SK-N-SH (cell line): Measurements from ENCODE around the gene ZXDC. TPM values are rescaled to one million over a fixed set of nuclear protein-coding genes. Genes with fewer than 3 reads are reported as not detected.

ENCODE experiments used
- CTCF ChIA-PET: fragments of 300-600, 350-600 bp; formaldehyde crosslinking; extraction: SDS; loops from one replicate; lab custom pipeline; 2021; lab: Yijun Ruan, JAX
- POLR2A ChIA-PET: fragments of 350-600 bp; sonication (Branson Sonifier 250); formaldehyde crosslinking; extraction: SDS; loops from one replicate; lab custom pipeline; 2020; ENCODE audit warnings: antibody characterized with exemption, inconsistent platforms; lab: Yijun Ruan, JAX
- DNase-seq: peaks from one replicate; pipeline ENCODE4 v3.0.0; 2012
- H2AFZ ChIP-seq: fragments of 200-600 bp; sonication (generic); 2 replicates; pipeline ENCODE4 v1.8.1; 2016; ENCODE audit warnings: antibody characterized with exemption, mild to moderate bottlenecking, low read depth
- H3F3A ChIP-seq: fragments of 200-600 bp; sonication (generic); replicated peaks from 2 replicates; pipeline ENCODE3; 2016; ENCODE audit warnings: antibody characterized with exemption, mild to moderate bottlenecking; ENCODE audit not compliant: insufficient read depth
- H3K27ac ChIP-seq, 2 experiments: fragments of 200-500 bp in 1 of 2; fragments of 200-600 bp in 1 of 2; sonication (Bioruptor generic) in 1 of 2; sonication (generic), shearing (Covaris generic) in 1 of 2; 2 replicates each; pipeline versions ENCODE4 v1.5.1 to v1.6.1; 2014 to 2016; ENCODE audit warnings: low read depth in 2 of 2, inconsistent platforms in 1 of 2, low read length in 1 of 2, mild to moderate bottlenecking in 1 of 2, mixed read lengths in 1 of 2
- H3K27me3 ChIP-seq: fragments of 200-600 bp; sonication (generic), shearing (Covaris generic); 2 replicates; pipeline ENCODE4 v1.6.1; 2016; ENCODE audit warnings: mixed run types; ENCODE audit not compliant: insufficient read depth
- H3K36me3 ChIP-seq, 2 experiments: fragments of 200-500 bp in 1 of 2; fragments of 200-600 bp in 1 of 2; sonication (Bioruptor generic) in 1 of 2; sonication (generic) in 1 of 2; replicated peaks in 1 of 2; 2 replicates each; pipeline versions ENCODE3 to v1.5.1; 2014 to 2016; ENCODE audit warnings: low read length in 1 of 2, mild to moderate bottlenecking in 1 of 2; ENCODE audit not compliant: insufficient read depth in 2 of 2, control insufficient read depth in 1 of 2
- H3K4me1 ChIP-seq, 2 experiments: fragments of 200-500 bp in 1 of 2; fragments of 200-600 bp in 1 of 2; sonication (Bioruptor generic) in 1 of 2; sonication (generic), shearing (Covaris generic) in 1 of 2; 2 replicates each; pipeline versions ENCODE4 v1.5.1 to v1.6.1; 2014 to 2016; ENCODE audit warnings: low read depth in 1 of 2, low read length in 1 of 2, mixed run types in 1 of 2; ENCODE audit not compliant: insufficient read depth in 2 of 2, control insufficient read depth in 1 of 2
- H3K4me2 ChIP-seq: fragments of 200-600 bp; sonication (generic), shearing (Covaris generic); 2 replicates; pipeline ENCODE4 v1.6.1; 2017; ENCODE audit warnings: mixed run types
- H3K4me3 ChIP-seq, 2 experiments: fragments of 200-500 bp in 1 of 2; fragments of 200-600 bp in 1 of 2; sonication (Bioruptor generic) in 1 of 2; sonication (generic), shearing (Covaris generic) in 1 of 2; 2 replicates each; pipeline versions ENCODE4 v1.5.1 to v1.8.1; 2014 to 2016; ENCODE audit warnings: low read depth in 2 of 2, inconsistent platforms in 1 of 2, low read length in 1 of 2, mild to moderate bottlenecking in 1 of 2, mixed read lengths in 1 of 2, moderate library complexity in 1 of 2
- H3K79me2 ChIP-seq: fragments of 200-600 bp; sonication (generic); 2 replicates; pipeline ENCODE4 v1.8.1; 2017; ENCODE audit warnings: mild to moderate bottlenecking; ENCODE audit not compliant: insufficient read depth
- H3K9ac ChIP-seq: fragments of 200-600 bp; sonication (generic); 2 replicates; pipeline ENCODE4 v1.6.1; 2017; ENCODE audit warnings: mixed run types
- H3K9me2 ChIP-seq: fragments of 200-600 bp; sonication (generic); 2 replicates; pipeline ENCODE4 v1.6.1; 2017; ENCODE audit warnings: mixed run types
- H3K9me3 ChIP-seq: fragments of 200-600 bp; sonication (generic); 2 replicates; pipeline ENCODE4 v1.6.1; 2017; ENCODE audit warnings: mixed run types, mild to moderate bottlenecking, moderate library complexity
- H4K20me1 ChIP-seq: fragments of 200-600 bp; sonication (generic); 2 replicates; pipeline ENCODE4 v1.6.1; 2017; ENCODE audit warnings: mild to moderate bottlenecking, mixed run types; ENCODE audit not compliant: insufficient read depth
- CHD2 ChIP-seq: fragments of 150-350 bp; IDR thresholded peaks from 2 replicates; pipeline ENCODE4 v1.6.1; 2018; ENCODE audit warnings: low read length; ENCODE audit not compliant: partially characterized antibody
- FOSL2 ChIP-seq: IDR thresholded peaks from 2 replicates; pipeline ENCODE4 v1.4.0; 2012; ENCODE audit warnings: low read depth, mild to moderate bottlenecking, moderate library complexity, borderline replicate concordance
- FOXJ3 ChIP-seq: sonication (generic); formaldehyde crosslinking; IDR thresholded peaks from 2 replicates; pipeline ENCODE4 v1.5.1; 2020; ENCODE audit warnings: mild to moderate bottlenecking, missing genetic modification reagents
- FOXM1 ChIP-seq: IDR thresholded peaks from 2 replicates; pipeline ENCODE4 v1.4.0; 2012; ENCODE audit warnings: low read depth, mild to moderate bottlenecking
- GATA2 ChIP-seq: sonication (generic); formaldehyde crosslinking; IDR thresholded peaks from 2 replicates; pipeline ENCODE4 v1.5.0; 2020; ENCODE audit warnings: mild to moderate bottlenecking, missing genetic modification reagents
- JUND ChIP-seq: IDR thresholded peaks from 2 replicates; pipeline ENCODE4 v1.4.0; 2012
- MEF2A ChIP-seq: IDR thresholded peaks from 2 replicates; pipeline ENCODE4 v1.4.0; 2012; ENCODE audit warnings: low read depth, borderline replicate concordance
- MXI1 ChIP-seq: IDR thresholded peaks from 2 replicates; pipeline ENCODE4 v1.6.1; 2012; ENCODE audit warnings: mild to moderate bottlenecking, low read depth, low read length, improper control_type of control experiment
- NFIC ChIP-seq: IDR thresholded peaks from 2 replicates; pipeline ENCODE4 v1.4.0; 2012; ENCODE audit warnings: borderline replicate concordance
- NRF1 ChIP-seq: IDR thresholded peaks from 2 replicates; pipeline ENCODE4 v1.6.1; 2012; ENCODE audit warnings: low read depth, mild to moderate bottlenecking, low read length
- POLR2AphosphoS5 ChIP-seq: IDR thresholded peaks from 2 replicates; pipeline ENCODE4 v1.6.1; 2012; ENCODE audit warnings: low read depth, low read length
- RAD21 ChIP-seq: IDR thresholded peaks from 2 replicates; pipeline ENCODE4 v1.6.1; 2012; ENCODE audit warnings: mild to moderate bottlenecking, low read length
- RCOR1 ChIP-seq: fragments of 150-350 bp; IDR thresholded peaks from 2 replicates; pipeline ENCODE4 v1.6.1; 2017; ENCODE audit warnings: antibody characterized with exemption, low read length
- RFX5 ChIP-seq: IDR thresholded peaks from 2 replicates; pipeline ENCODE4 v1.6.1; 2012; ENCODE audit warnings: mild to moderate bottlenecking, improper control_type of control experiment, low read length
- RXRA ChIP-seq: IDR thresholded peaks from 2 replicates; pipeline ENCODE4 v1.4.0; 2012; ENCODE audit warnings: low read depth, mild to moderate bottlenecking, borderline replicate concordance
- SIN3A ChIP-seq: IDR thresholded peaks from 2 replicates; pipeline ENCODE4 v1.6.1; 2012; ENCODE audit warnings: low read depth, mild to moderate bottlenecking, low read length, moderate library complexity, borderline replicate concordance
- SMC3 ChIP-seq: IDR thresholded peaks from 2 replicates; pipeline ENCODE4 v1.6.1; 2012; ENCODE audit warnings: low read depth, low read length, improper control_type of control experiment
- TAF1 ChIP-seq: IDR thresholded peaks from 2 replicates; pipeline ENCODE4 v1.6.1; 2012; ENCODE audit warnings: low read depth, mild to moderate bottlenecking, low read length, moderate library complexity, borderline replicate concordance
- WGBS: methylation state at CpG from one replicate; pipeline ENCODE4 v1.1.6; 2017; ENCODE audit warnings: low lambda C conversion rate; 5-methylcytosine and 5-hydroxymethylcytosine counted together
- polyA plus RNA-seq, 3 experiments: library from polyadenylated mRNA; depleted of rRNA; stranded (reverse); fragments of >200 nt; gene quantifications; 2 replicates each; pipeline ENCODE4 v1.2.3, GENCODE V29; 2012
- TF ChIP-seq, protein P1 (sequence below): fragments of 200-600 bp; sonication (generic); IDR thresholded peaks from 2 replicates; pipeline ENCODE4 v1.6.1; 2017; ENCODE audit warnings: antibody characterized with exemption, mild to moderate bottlenecking, moderate library complexity
- TF ChIP-seq, protein P2 (sequence below): IDR thresholded peaks from 2 replicates; pipeline ENCODE4 v1.6.1; 2012; ENCODE audit warnings: mild to moderate bottlenecking, low read depth, low read length, moderate library complexity
- TF ChIP-seq, protein P3 (sequence below): IDR thresholded peaks from 2 replicates; pipeline ENCODE4 v1.4.0; 2012; ENCODE audit warnings: low read depth, borderline replicate concordance
- TF ChIP-seq, protein P4 (sequence below): IDR thresholded peaks from 2 replicates; pipeline ENCODE4; 2012
- TF ChIP-seq, protein P5 (sequence below): IDR thresholded peaks from 2 replicates; pipeline ENCODE4 v1.4.0; 2012; ENCODE audit warnings: low read depth
- TF ChIP-seq, protein P6 (sequence below): fragments of 150-350 bp; IDR thresholded peaks from 2 replicates; pipeline ENCODE4 v1.6.1; 2017; ENCODE audit warnings: antibody characterized with exemption, low read length, low read depth, borderline replicate concordance

Gene ZXDC
- polyA plus RNA-seq, 1 of the 3 experiments (the other 2 are of a cell fraction): 8.5 TPM

DNA sequence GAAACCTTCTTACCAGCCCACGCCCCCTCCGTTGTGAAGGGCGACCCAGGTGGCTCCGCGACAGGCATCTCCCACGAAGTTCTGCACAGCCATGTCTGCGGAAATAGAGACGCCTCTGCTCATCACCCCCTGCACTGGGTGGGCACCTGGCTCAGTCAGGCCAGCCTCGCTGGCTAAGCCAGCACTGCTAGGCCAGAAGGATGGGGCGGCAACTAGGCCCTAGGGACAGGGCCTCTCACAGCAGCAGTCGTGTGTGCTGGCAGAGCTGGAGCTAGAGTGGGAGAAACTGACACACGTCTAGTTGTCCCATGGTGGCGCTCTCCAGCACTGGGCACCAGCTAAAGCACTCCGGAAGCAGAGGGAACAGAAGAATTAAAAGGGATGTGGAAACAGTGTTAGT lies 12.5 kb upstream of the ZXDC start:
- POLR2A ChIA-PET: no interaction called here
- no peaks in the 10 kb centered on the region for H3K79me2 ChIP-seq
- DNase-seq: no peak

DNA sequence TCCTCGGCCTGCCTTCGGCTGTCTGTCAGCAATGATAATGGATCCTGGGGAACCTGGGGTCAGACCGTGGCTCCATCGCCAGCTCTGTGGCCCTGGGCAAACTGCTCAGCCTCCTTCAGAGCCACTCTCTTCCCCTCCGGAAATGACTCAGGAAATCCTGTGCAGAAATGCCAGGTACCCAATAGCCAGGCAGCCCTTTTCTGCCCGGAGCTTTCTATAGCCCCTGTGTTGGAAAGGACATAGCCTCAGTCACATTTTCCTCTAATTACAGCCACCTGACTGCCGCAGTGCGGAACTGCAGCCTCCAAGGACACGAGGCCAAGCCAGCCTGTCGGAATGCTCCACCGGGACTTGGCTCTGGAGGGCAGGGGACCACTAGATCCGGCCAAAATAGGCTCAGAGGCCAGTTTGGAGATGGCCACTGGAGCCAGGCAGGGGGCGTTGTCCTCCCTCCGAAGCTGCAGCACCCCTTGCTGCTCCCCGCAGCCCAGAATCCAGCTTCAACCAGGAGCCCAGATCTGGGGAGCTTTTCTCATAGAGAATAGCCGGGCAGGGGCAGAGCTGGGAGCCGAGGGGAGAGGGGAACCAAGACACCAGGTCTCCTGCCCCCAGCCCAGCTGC lies 11.6 kb upstream of the ZXDC start:
- Histone ChIP-seq H3K9me2 (no peaks in the 10 kb centered on the region), H3F3A (no peaks in the 10 kb centered on the region), H3K79me2 (no peaks in the 10 kb centered on the region), H3K4me3 (no peak overlapping the region), H3K36me3 (no peaks in the 10 kb centered on the region), H3K4me1 (peaks cover 0 to 12% of the 10 kb centered on the region in 2 experiments; a peak in 1 of 4 replicates), H2AFZ (no peak overlapping the region), H3K4me2 (no peak overlapping the region), H3K27ac (no peak overlapping the region), H3K9ac (no peak overlapping the region), H3K27me3 (peaks cover 7% of the 10 kb centered on the region), H4K20me1 (no peaks in the 10 kb centered on the region), H3K9me3 (no peaks in the 10 kb centered on the region)
- WGBS: 82% methylated on average over 17 of the region's 17 CpGs
- no peak for DNase-seq
- CTCF ChIA-PET: interaction anchor here (1.0 to 1.3 kb wide), 3 partner anchors 11 to 36 kb away, joined by 3 to 4 read pairs (median 3); partner anchors contain the start of gene CHST13
- POLR2A ChIA-PET: no interaction called here
- TF ChIP-seq, protein P1, sequence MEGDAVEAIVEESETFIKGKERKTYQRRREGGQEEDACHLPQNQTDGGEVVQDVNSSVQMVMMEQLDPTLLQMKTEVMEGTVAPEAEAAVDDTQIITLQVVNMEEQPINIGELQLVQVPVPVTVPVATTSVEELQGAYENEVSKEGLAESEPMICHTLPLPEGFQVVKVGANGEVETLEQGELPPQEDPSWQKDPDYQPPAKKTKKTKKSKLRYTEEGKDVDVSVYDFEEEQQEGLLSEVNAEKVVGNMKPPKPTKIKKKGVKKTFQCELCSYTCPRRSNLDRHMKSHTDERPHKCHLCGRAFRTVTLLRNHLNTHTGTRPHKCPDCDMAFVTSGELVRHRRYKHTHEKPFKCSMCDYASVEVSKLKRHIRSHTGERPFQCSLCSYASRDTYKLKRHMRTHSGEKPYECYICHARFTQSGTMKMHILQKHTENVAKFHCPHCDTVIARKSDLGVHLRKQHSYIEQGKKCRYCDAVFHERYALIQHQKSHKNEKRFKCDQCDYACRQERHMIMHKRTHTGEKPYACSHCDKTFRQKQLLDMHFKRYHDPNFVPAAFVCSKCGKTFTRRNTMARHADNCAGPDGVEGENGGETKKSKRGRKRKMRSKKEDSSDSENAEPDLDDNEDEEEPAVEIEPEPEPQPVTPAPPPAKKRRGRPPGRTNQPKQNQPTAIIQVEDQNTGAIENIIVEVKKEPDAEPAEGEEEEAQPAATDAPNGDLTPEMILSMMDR: no peak
- TF ChIP-seq RCOR1 (no peak), MEF2A (no peak), FOXJ3 (CRISPR knock-in tag) (no peak), TAF1 (no peak), NFIC (no peak)
- TF ChIP-seq, protein P2, sequence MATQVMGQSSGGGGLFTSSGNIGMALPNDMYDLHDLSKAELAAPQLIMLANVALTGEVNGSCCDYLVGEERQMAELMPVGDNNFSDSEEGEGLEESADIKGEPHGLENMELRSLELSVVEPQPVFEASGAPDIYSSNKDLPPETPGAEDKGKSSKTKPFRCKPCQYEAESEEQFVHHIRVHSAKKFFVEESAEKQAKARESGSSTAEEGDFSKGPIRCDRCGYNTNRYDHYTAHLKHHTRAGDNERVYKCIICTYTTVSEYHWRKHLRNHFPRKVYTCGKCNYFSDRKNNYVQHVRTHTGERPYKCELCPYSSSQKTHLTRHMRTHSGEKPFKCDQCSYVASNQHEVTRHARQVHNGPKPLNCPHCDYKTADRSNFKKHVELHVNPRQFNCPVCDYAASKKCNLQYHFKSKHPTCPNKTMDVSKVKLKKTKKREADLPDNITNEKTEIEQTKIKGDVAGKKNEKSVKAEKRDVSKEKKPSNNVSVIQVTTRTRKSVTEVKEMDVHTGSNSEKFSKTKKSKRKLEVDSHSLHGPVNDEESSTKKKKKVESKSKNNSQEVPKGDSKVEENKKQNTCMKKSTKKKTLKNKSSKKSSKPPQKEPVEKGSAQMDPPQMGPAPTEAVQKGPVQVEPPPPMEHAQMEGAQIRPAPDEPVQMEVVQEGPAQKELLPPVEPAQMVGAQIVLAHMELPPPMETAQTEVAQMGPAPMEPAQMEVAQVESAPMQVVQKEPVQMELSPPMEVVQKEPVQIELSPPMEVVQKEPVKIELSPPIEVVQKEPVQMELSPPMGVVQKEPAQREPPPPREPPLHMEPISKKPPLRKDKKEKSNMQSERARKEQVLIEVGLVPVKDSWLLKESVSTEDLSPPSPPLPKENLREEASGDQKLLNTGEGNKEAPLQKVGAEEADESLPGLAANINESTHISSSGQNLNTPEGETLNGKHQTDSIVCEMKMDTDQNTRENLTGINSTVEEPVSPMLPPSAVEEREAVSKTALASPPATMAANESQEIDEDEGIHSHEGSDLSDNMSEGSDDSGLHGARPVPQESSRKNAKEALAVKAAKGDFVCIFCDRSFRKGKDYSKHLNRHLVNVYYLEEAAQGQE: no peak
- TF ChIP-seq, protein P3, sequence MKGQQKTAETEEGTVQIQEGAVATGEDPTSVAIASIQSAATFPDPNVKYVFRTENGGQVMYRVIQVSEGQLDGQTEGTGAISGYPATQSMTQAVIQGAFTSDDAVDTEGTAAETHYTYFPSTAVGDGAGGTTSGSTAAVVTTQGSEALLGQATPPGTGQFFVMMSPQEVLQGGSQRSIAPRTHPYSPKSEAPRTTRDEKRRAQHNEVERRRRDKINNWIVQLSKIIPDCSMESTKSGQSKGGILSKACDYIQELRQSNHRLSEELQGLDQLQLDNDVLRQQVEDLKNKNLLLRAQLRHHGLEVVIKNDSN: no peak

More for the DNA sequence above, 12.5 kb upstream of the ZXDC start:
- Histone ChIP-seq H3F3A (no peaks in the 10 kb centered on the region), H3K9me2 (no peaks in the 10 kb centered on the region), H4K20me1 (no peaks in the 10 kb centered on the region), H3K27me3 (peaks cover 7% of the 10 kb centered on the region), H3K36me3 (no peaks in the 10 kb centered on the region), H3K27ac (no peak overlapping the region), H3K4me3 (no peak overlapping the region)
- 89% methylated on average over 11 of the region's 14 CpGs for WGBS
- CTCF ChIA-PET: interaction anchor here (1.0 kb wide), 2 partner anchors 19 to 35 kb away, joined by 3 to 4 read pairs; partner anchors contain the start of gene CHST13
- TF ChIP-seq MXI1: no peak
- no peak for TF ChIP-seq TAF1
- TF ChIP-seq SIN3A: no peak
- no peak for TF ChIP-seq CHD2
- TF ChIP-seq RAD21: no peak
- TF ChIP-seq NRF1: no peak
- TF ChIP-seq, protein P4, sequence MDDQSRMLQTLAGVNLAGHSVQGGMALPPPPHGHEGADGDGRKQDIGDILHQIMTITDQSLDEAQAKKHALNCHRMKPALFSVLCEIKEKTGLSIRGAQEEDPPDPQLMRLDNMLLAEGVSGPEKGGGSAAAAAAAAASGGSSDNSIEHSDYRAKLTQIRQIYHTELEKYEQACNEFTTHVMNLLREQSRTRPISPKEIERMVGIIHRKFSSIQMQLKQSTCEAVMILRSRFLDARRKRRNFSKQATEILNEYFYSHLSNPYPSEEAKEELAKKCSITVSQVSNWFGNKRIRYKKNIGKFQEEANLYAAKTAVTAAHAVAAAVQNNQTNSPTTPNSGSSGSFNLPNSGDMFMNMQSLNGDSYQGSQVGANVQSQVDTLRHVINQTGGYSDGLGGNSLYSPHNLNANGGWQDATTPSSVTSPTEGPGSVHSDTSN: no peak
- no peak for TF ChIP-seq NFIC
- TF ChIP-seq JUND: no peak
- no peak for TF ChIP-seq RXRA
- no peak for TF ChIP-seq GATA2 (CRISPR knock-in tag)
- TF ChIP-seq, protein P5, sequence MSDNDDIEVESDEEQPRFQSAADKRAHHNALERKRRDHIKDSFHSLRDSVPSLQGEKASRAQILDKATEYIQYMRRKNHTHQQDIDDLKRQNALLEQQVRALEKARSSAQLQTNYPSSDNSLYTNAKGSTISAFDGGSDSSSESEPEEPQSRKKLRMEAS: no peak
- no peak for TF ChIP-seq SMC3
- no peak for TF ChIP-seq FOXJ3 (CRISPR knock-in tag)
- TF ChIP-seq POLR2AphosphoS5: no peak
- no peak for TF ChIP-seq FOSL2
- TF ChIP-seq FOXM1: no peak
- no peak for TF ChIP-seq RFX5
- TF ChIP-seq, protein P6, sequence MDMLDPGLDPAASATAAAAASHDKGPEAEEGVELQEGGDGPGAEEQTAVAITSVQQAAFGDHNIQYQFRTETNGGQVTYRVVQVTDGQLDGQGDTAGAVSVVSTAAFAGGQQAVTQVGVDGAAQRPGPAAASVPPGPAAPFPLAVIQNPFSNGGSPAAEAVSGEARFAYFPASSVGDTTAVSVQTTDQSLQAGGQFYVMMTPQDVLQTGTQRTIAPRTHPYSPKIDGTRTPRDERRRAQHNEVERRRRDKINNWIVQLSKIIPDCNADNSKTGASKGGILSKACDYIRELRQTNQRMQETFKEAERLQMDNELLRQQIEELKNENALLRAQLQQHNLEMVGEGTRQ: no peak
- TF ChIP-seq, all 33 proteins: peak for 0
- peaks cover 0 to 9% of the 10 kb centered on the region in 2 experiments; a peak in 1 of 4 replicates for H3K4me1 ChIP-seq
- no peak overlapping the region for H3K9ac ChIP-seq
- no peak overlapping the region for H2AFZ ChIP-seq
- H3K9me3 ChIP-seq: no peaks in the 10 kb centered on the region
- H3K4me2 ChIP-seq: no peak overlapping the region
